Measurements from ENCODE around the gene OR1L6. TPM values are rescaled to one million over a fixed set of nuclear protein-coding genes. Genes with fewer than 3 reads are reported as not detected.

OR1L6 gene, protein sequence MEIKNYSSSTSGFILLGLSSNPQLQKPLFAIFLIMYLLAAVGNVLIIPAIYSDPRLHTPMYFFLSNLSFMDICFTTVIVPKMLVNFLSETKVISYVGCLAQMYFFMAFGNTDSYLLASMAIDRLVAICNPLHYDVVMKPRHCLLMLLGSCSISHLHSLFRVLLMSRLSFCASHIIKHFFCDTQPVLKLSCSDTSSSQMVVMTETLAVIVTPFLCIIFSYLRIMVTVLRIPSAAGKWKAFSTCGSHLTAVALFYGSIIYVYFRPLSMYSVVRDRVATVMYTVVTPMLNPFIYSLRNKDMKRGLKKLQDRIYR
- total RNA-seq (2016; rRNA removed; fragmentation: Illumina TruSeq; extraction: Trizol) (not detected in 2 replicates), polyA plus RNA-seq (2011; rRNA removed) (not detected in 2 replicates), polyA minus RNA-seq (2011; rRNA and poly(A)+ RNA removed; ENCODE audit: low replicate concordance) (not detected in 2 replicates), Bru-seq, nascent RNA (not detected), BruChase-seq, experiment 1, labeled RNA remaining after a 6-hour chase (not detected), BruChase-seq, experiment 2, labeled RNA remaining after a 2-hour chase (not detected)
- total RNA-seq (2016; cell fraction: cytosol; rRNA removed; fragmentation: Illumina TruSeq; extraction: Trizol; ENCODE audit: low read depth): not detected in 2 replicates
- total RNA-seq (2016; cell fraction: insoluble cytoplasmic fraction; rRNA removed; fragmentation: Illumina TruSeq; extraction: Trizol): not detected in 2 replicates
- total RNA-seq (2016; cell fraction: membrane; rRNA removed; fragmentation: Illumina TruSeq; extraction: Trizol): not detected in 2 replicates
- total RNA-seq (2016; cell fraction: nucleus; rRNA removed; fragmentation: Illumina TruSeq; extraction: Trizol): not detected in 2 replicates
- polyA plus RNA-seq (2011; cell fraction: cytosol; rRNA removed): not detected in 2 replicates
- polyA plus RNA-seq (2011; cell fraction: nucleus; rRNA removed): not detected in 2 replicates
- not detected in 2 replicates for polyA plus RNA-seq (2012)
- polyA plus RNA-seq (2016; cell fraction: cytosol; fragmentation: Illumina TruSeq; extraction: Trizol; ENCODE audit: low read depth): not detected in 2 replicates
- polyA plus RNA-seq (2016; cell fraction: insoluble cytoplasmic fraction; fragmentation: Illumina TruSeq; extraction: Trizol; ENCODE audit: low read depth): not detected in 2 replicates
- polyA plus RNA-seq (2016; cell fraction: membrane; fragmentation: Illumina TruSeq; extraction: Trizol; ENCODE audit: low read depth): not detected in 2 replicates
- not detected in 2 replicates for polyA plus RNA-seq (2016; cell fraction: nucleus; fragmentation: Illumina TruSeq; extraction: Trizol; ENCODE audit: insufficient read depth, low read depth)
- polyA minus RNA-seq (2011; cell fraction: cytosol; rRNA and poly(A)+ RNA removed): not detected in 2 replicates
- not detected in 2 replicates for polyA minus RNA-seq (2011; cell fraction: nucleus; rRNA and poly(A)+ RNA removed)
- long read RNA-seq, experiment 1: 0 reads
- long read RNA-seq, experiment 2: 0 reads

DNA sequence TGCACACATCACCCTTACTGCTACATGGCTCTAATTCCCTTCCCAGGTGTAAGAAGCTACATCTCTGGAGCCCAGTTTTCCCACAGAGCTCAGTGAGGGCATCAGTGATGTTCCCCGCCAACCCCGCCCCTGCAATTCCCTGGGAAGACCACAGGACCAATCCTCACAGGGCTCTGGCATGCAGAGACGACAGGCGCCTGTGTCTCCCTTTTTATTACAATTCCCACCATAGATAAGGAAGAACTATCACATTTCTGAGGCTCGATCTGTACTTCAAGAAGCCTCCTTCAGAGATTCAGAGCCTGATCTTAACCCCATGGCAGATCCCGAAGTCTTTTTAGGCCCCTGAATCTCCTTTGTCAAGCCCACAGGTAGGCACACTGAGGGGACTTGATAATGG lies at the start of gene OR1L6:
OR1L6 (plus strand) TSS at position 301 of the 400 bp plus-strand sequence. CDS start 7,545 bp downstream, outside the sequence.
- FAIRE-seq (no peak), ATAC-seq (no peak), DNase-seq (ENCODE audit: low spot score) (no peak)
- Histone ChIP-seq H3K4me2 (ENCODE audit: low read depth, low read length) (no peak within 1 kb of the TSS), H3K4me3 (replicated peaks in 1 of 3; ENCODE audit: insufficient read depth in 1 of 3, low read depth in 2 of 3, low read length in 3 of 3) (no peak within 1 kb of the TSS), H4K20me1 (ENCODE audit: insufficient read depth, low read length) (no peaks in the 10 kb centered on the region), H2AFZ (ENCODE audit: low read length) (no peak within 1 kb of the TSS), H3K9me3 (ENCODE audit: low read length) (no peaks in the 10 kb centered on the region), H3K4me1 (ENCODE audit: insufficient read depth, low read length) (no peaks in the 10 kb centered on the region), H3K9ac (ENCODE audit: insufficient read depth, low read depth, low read length) (no peak within 1 kb of the TSS), H3K27ac (ENCODE audit: extremely low read length, insufficient read depth, low read length) (no peak within 1 kb of the TSS), H3K27me3 (ENCODE audit: control insufficient read depth in 1 of 2, insufficient read depth in 2 of 2, low read length in 2 of 2) (no peaks in the 10 kb centered on the region), H3K79me2 (ENCODE audit: insufficient read depth, low read length) (no peaks in the 10 kb centered on the region), H3K36me3 (replicated peaks in 1 of 2; ENCODE audit: control insufficient read depth in 1 of 2, insufficient read depth in 2 of 2, low read length in 2 of 2) (no peaks in the 10 kb centered on the region)
- intact Hi-C loops (cut with micrococcal nuclease; ENCODE audit: unreplicated experiment) (no loop called here), in situ Hi-C loops (cut with HindIII; ENCODE audit: extremely low pct_ligation_motif_present, low pct_unique_long_range_greater_than_20kb) (no loop called here)
- CTCF ChIA-PET (ENCODE audit: low intra/inter-chr PET ratio, low total read pairs): no interaction called here
- WGBS (ENCODE audit: low lambda C conversion rate): 0% methylated on average over 3 of the region's 6 CpGs
- BruUV-seq (replicated peaks): no TSS peak
- TF ChIP-seq ZNF703 (CRISPR knock-in tag; IDR thresholded peaks at IDR 0.05; ENCODE audit: borderline replicate concordance) (no peak), ZZZ3 (CRISPR knock-in tag; IDR thresholded peaks at IDR 0.05; ENCODE audit: borderline replicate concordance) (no peak), CBX5 (CRISPR knock-in tag; IDR thresholded peaks at IDR 0.05; ENCODE audit: borderline replicate concordance) (no peak)
- POLR2A ChIA-PET: no interaction called here

Measured in HepG2 (cell line).